HEK293 (cell line): Measurements from ENCODE around the gene ASB8.
A peak's percentile ranks its signal among the peaks of the same experiment; 100 is the strongest.

Experiments used
- EGR2 ChIP-seq: fragments of 450-650 bp; formaldehyde crosslinking; IDR thresholded peaks from 2 replicates; pipeline ENCODE4 v1.5.1; 2016; ENCODE audit warnings: low read depth, missing biosample characterization, missing genetic modification characterization
- HOXC10 ChIP-seq: sonication (generic); formaldehyde crosslinking; IDR thresholded peaks from 2 replicates; pipeline ENCODE4 v1.8.1; 2023; ENCODE audit warnings: mild to moderate bottlenecking, missing genetic modification reagents
- IKZF3 ChIP-seq: fragments of 450-650 bp; IDR thresholded peaks from 2 replicates; pipeline ENCODE4 v1.5.0; 2018; ENCODE audit warnings: missing biosample characterization, mild to moderate bottlenecking, missing genetic modification characterization, moderate library complexity
- KLF8 ChIP-seq: fragments of 450-650 bp; formaldehyde crosslinking; IDR thresholded peaks from 2 replicates; pipeline ENCODE4 v1.5.1; 2016; ENCODE audit warnings: missing biosample characterization, missing genetic modification characterization
- PRDM10 ChIP-seq: fragments of 450-650 bp; formaldehyde crosslinking; IDR thresholded peaks from 2 replicates; pipeline ENCODE4 v1.5.1; 2016; ENCODE audit warnings: missing biosample characterization, missing genetic modification characterization
- REPIN1 ChIP-seq: fragments of 450-650 bp; formaldehyde crosslinking; IDR thresholded peaks from 2 replicates; pipeline ENCODE4 v1.5.1; 2017; ENCODE audit warnings: missing biosample characterization, missing genetic modification characterization, low read depth
- REST ChIP-seq: fragments of 450-650 bp; formaldehyde crosslinking; IDR thresholded peaks from 2 replicates; pipeline ENCODE4 v1.5.1; 2016; ENCODE audit warnings: missing biosample characterization, missing genetic modification characterization
- SP3 ChIP-seq: fragments of 450-650 bp; formaldehyde crosslinking; IDR thresholded peaks from 2 replicates; pipeline ENCODE4 v1.5.1; 2016; ENCODE audit warnings: missing biosample characterization, missing genetic modification characterization
- ZBTB44 ChIP-seq: fragments of 450-650 bp; IDR thresholded peaks from 2 replicates; pipeline ENCODE4 v1.5.1; 2018; ENCODE audit warnings: missing biosample characterization, mild to moderate bottlenecking, missing genetic modification characterization
- ZBTB6 ChIP-seq: fragments of 450-650 bp; formaldehyde crosslinking; IDR thresholded peaks from 2 replicates; pipeline ENCODE4 v1.5.1; 2017; ENCODE audit warnings: missing biosample characterization, missing genetic modification characterization
- ZEB2 ChIP-seq: fragments of 450-650 bp; formaldehyde crosslinking; IDR thresholded peaks from 2 replicates; pipeline ENCODE4 v1.5.1; 2016; ENCODE audit warnings: missing biosample characterization, missing genetic modification characterization
- ZFP69B ChIP-seq: fragments of 450-650 bp; formaldehyde crosslinking; IDR thresholded peaks from 2 replicates; pipeline ENCODE4 v1.5.1; 2016; ENCODE audit warnings: missing biosample characterization, missing genetic modification characterization
- ZNF18 ChIP-seq: fragments of 450-650 bp; formaldehyde crosslinking; IDR thresholded peaks from 2 replicates; pipeline ENCODE4 v1.5.1; 2016; ENCODE audit warnings: missing biosample characterization, missing genetic modification characterization
- ZNF2 ChIP-seq: fragments of 450-650 bp; formaldehyde crosslinking; IDR thresholded peaks from 2 replicates; pipeline ENCODE4 v1.5.1; 2016; ENCODE audit warnings: missing biosample characterization, missing genetic modification characterization
- ZNF239 ChIP-seq: fragments of 450-650 bp; formaldehyde crosslinking; IDR thresholded peaks from 2 replicates; pipeline ENCODE4 v1.5.1; 2016; ENCODE audit warnings: missing biosample characterization, missing genetic modification characterization
- ZNF248 ChIP-seq: fragments of 450-650 bp; formaldehyde crosslinking; IDR thresholded peaks from 2 replicates; pipeline ENCODE4 v1.5.1; 2017; ENCODE audit warnings: missing biosample characterization, missing genetic modification characterization
- ZNF311 ChIP-seq: fragments of 450-650 bp; formaldehyde crosslinking; IDR thresholded peaks from 2 replicates; pipeline ENCODE4 v1.5.1; 2017; ENCODE audit warnings: missing biosample characterization, missing genetic modification characterization, borderline replicate concordance
- ZNF354C ChIP-seq: fragments of 450-650 bp; formaldehyde crosslinking; IDR thresholded peaks from 2 replicates; pipeline ENCODE4 v1.5.1; 2016; ENCODE audit warnings: missing biosample characterization, missing genetic modification characterization, low read depth, borderline replicate concordance
- ZNF530 ChIP-seq: fragments of 450-650 bp; formaldehyde crosslinking; IDR thresholded peaks from 2 replicates; pipeline ENCODE4 v1.5.1; 2016; ENCODE audit warnings: low read depth, missing biosample characterization, missing genetic modification characterization
- ZNF621 ChIP-seq: fragments of 450-650 bp; formaldehyde crosslinking; IDR thresholded peaks from 2 replicates; pipeline ENCODE4 v1.5.1; 2017; ENCODE audit warnings: missing biosample characterization, missing genetic modification characterization
- ZNF660 ChIP-seq: fragments of 450-650 bp; IDR thresholded peaks from 2 replicates; pipeline ENCODE4 v1.5.1; 2018; ENCODE audit warnings: missing biosample characterization, mild to moderate bottlenecking, missing genetic modification characterization
- ZNF692 ChIP-seq: fragments of 450-650 bp; formaldehyde crosslinking; IDR thresholded peaks from 2 replicates; pipeline ENCODE4 v1.5.1; 2016; ENCODE audit warnings: missing biosample characterization, missing genetic modification characterization
- ZNF776 ChIP-seq: fragments of 450-650 bp; formaldehyde crosslinking; IDR thresholded peaks from 2 replicates; pipeline ENCODE4 v1.5.0; 2017; ENCODE audit warnings: missing biosample characterization, missing genetic modification characterization, borderline replicate concordance
- ZNF777 ChIP-seq: fragments of 450-650 bp; formaldehyde crosslinking; IDR thresholded peaks from 2 replicates; pipeline ENCODE4 v1.5.1; 2017; ENCODE audit warnings: missing biosample characterization, missing genetic modification characterization, borderline replicate concordance
- ZNF843 ChIP-seq: fragments of 450-650 bp; formaldehyde crosslinking; IDR thresholded peaks from 2 replicates; pipeline ENCODE4 v1.5.1; 2016; ENCODE audit warnings: missing biosample characterization, missing genetic modification characterization

The ASB8 gene

GRCh38 chr12:48183091-48183875, 26.0 kb upstream of the ASB8 start, which contains the start of gene CCDC184 (continued):
- TF ChIP-seq ZNF18 (no peak), ZNF239 (no peak), KLF8 (tag by site-specific recombination) (peak; percentile 38; the same call in 1 of the 2 replicates), ZFP69B (tag by site-specific recombination) (peak; percentile 88), ZNF2 (tag by site-specific recombination) (0 out of 2 replicates have a peak, but pooled peaks have one; percentile 35), ZNF843 (peak; percentile 14; the same call in 1 of the 2 replicates), ZBTB44 (tag by site-specific recombination) (no peak), ZNF776 (tag by site-specific recombination) (no peak), IKZF3 (tag by site-specific recombination) (peak; percentile 56; the same call in 1 of the 2 replicates), ZNF311 (tag by site-specific recombination) (no peak), ZNF248 (tag by site-specific recombination) (no peak), ZBTB6 (tag by site-specific recombination) (0 out of 2 replicates have a peak, but pooled peaks have one; percentile 12), ZNF354C (tag by site-specific recombination) (no peak), ZNF530 (tag by site-specific recombination) (no peak), ZEB2 (tag by site-specific recombination) (peak; percentile 51; the same call in 1 of the 2 replicates), ZNF777 (tag by site-specific recombination) (peak; percentile 78; the same call in 1 of the 2 replicates), HOXC10 (CRISPR knock-in tag) (no peak), ZNF692 (peak; percentile 93), REST (tag by site-specific recombination) (no peak), REPIN1 (tag by site-specific recombination) (no peak), SP3 (peak; percentile 19; the same call in 1 of the 2 replicates), EGR2 (tag by site-specific recombination) (no peak), PRDM10 (peak; percentile 91), ZNF660 (tag by site-specific recombination) (0 out of 2 replicates have a peak, but pooled peaks have one; percentile 46), ZNF621 (tag by site-specific recombination) (no peak)
